HEK293T (cell line): ENCODE measurements around the gene COL6A1.

Experiments
- ARNT ChIP-seq: fragments of 450-650 bp; IDR thresholded peaks from 2 replicates; pipeline ENCODE4 v1.6.1; 2017; ENCODE audit warnings: mild to moderate bottlenecking
- BHLHE40 ChIP-seq: fragments of 450-650 bp; IDR thresholded peaks from 2 replicates; pipeline ENCODE4 v1.6.1; 2016; ENCODE audit warnings: mild to moderate bottlenecking, moderate library complexity, borderline replicate concordance
- FOXA1 ChIP-seq: fragments of 450-650 bp; IDR thresholded peaks from 2 replicates; pipeline ENCODE4 v1.6.1; 2016; ENCODE audit warnings: mild to moderate bottlenecking
- FOXK2 ChIP-seq: fragments of 450-650 bp; IDR thresholded peaks from 2 replicates; pipeline ENCODE4 v1.6.1; 2016; ENCODE audit warnings: mild to moderate bottlenecking
- FOXM1 ChIP-seq: fragments of 450-650 bp; IDR thresholded peaks from 2 replicates; pipeline ENCODE4 v1.6.1; 2017; ENCODE audit warnings: mild to moderate bottlenecking, borderline replicate concordance
- HDGF ChIP-seq: fragments of 450-650 bp; IDR thresholded peaks from 2 replicates; pipeline ENCODE4 v1.6.1; 2017; ENCODE audit warnings: antibody characterized with exemption, borderline replicate concordance
- L3MBTL2 ChIP-seq: fragments of 450-650 bp; conservative IDR thresholded peaks from 2 replicates; pipeline ENCODE4 v1.6.1; 2016; ENCODE audit warnings: mild to moderate bottlenecking
- LEF1 ChIP-seq: fragments of 450-650 bp; IDR thresholded peaks from 2 replicates; pipeline ENCODE4 v1.6.1; 2017; ENCODE audit warnings: mild to moderate bottlenecking, borderline replicate concordance
- NFRKB ChIP-seq: fragments of 450-650 bp; IDR thresholded peaks from 2 replicates; pipeline ENCODE4 v1.6.1; 2016; ENCODE audit warnings: mild to moderate bottlenecking, moderate library complexity
- PKNOX1 ChIP-seq: fragments of 450-650 bp; IDR thresholded peaks from 2 replicates; pipeline ENCODE4 v1.6.1; 2016
- SP1 ChIP-seq: fragments of 450-650 bp; IDR thresholded peaks from 2 replicates; pipeline ENCODE4 v1.6.1; 2017
- SUZ12 ChIP-seq: fragments of 450-650 bp; IDR thresholded peaks from 2 replicates; pipeline ENCODE4 v1.6.1; 2016; ENCODE audit warnings: mild to moderate bottlenecking
- TARDBP ChIP-seq: fragments of 450-650 bp; IDR thresholded peaks from 2 replicates; pipeline ENCODE4 v1.6.1; 2016
- ZNF384 ChIP-seq: fragments of 450-650 bp; IDR thresholded peaks from 2 replicates; pipeline ENCODE4 v1.6.1; 2016

- no peak for TF ChIP-seq BHLHE40
- TF ChIP-seq SP1: no peak
- no peak for TF ChIP-seq FOXA1
- no peak for TF ChIP-seq NFRKB
- TF ChIP-seq FOXM1: no peak
- no peak for TF ChIP-seq HDGF
- no peak for TF ChIP-seq TARDBP
- no peak for TF ChIP-seq ARNT
- no peak for TF ChIP-seq ZNF384
- TF ChIP-seq SUZ12: no peak
- no peak for TF ChIP-seq FOXK2
- no peak for TF ChIP-seq PKNOX1
- TF ChIP-seq L3MBTL2: no peak
- TF ChIP-seq LEF1: no peak
Observed at GRCh38 chr21:45994086-45994661, 12.6 kb downstream of the COL6A1 start.
